K562 (cell line): ENCODE results near the gene ORM1. TPM values are rescaled to one million over a fixed set of nuclear protein-coding genes. Genes with fewer than 3 reads are reported as not detected.

ENCODE experiments used
- ATAC-seq: fragments of 200-7000 bp; cut with Tn5 transposase; 3 replicates; pipeline ENCODE4 v1.9.1; 2020; ENCODE audit warnings: moderate library complexity
- BruUV-seq: library from RNA; stranded (reverse); fragments of 400-500 nt; replicated peaks from 2 replicates; lab custom pipeline; 2021; lab: Mats Ljungman, UMichigan
- CTCF ChIA-PET: fragments of 300-600 bp; formaldehyde crosslinking; extraction: SDS; loops from one replicate; lab custom pipeline; 2021; ENCODE audit warnings: low intra/inter-chr PET ratio; lab: Yijun Ruan, JAX
- POLR2A ChIA-PET: fragments of 300-600, 350-650 bp; sonication (Branson Sonifier 250); formaldehyde crosslinking; extraction: SDS; loops from one replicate; lab custom pipeline; 2021; ENCODE audit warnings: antibody characterized with exemption, inconsistent platforms; lab: Yijun Ruan, JAX
- DNase-seq, 4 experiments: peaks; one replicate each; pipeline versions ENCODE4 v3.0.0 to v3.0.0-alpha.2; 2011 to 2018; ENCODE audit warnings: low spot score in 3 of 4, mixed read lengths in 3 of 4; ENCODE audit errors: extremely low read depth in 1 of 4
- FAIRE-seq: peaks from 2 replicates; lab custom pipeline; 2011; peaks lifted over from hg19 to GRCh38; lab: Jason Lieb, UNC
- H2AFZ ChIP-seq: 2 replicates; pipeline ENCODE4 v1.6.0; 2011; ENCODE audit warnings: low read depth, low read length, control low read depth, inconsistent platforms
- H3K27ac ChIP-seq: fragments of 200-600 bp; 3 replicates; pipeline ENCODE4 v1.8.0; 2011; ENCODE audit warnings: low read depth, mild to moderate bottlenecking, control low read depth, inconsistent platforms, low read length, moderate library complexity, mixed read lengths; ENCODE audit errors: extremely low read depth
- H3K27me3 ChIP-seq, 2 experiments: fragments of 300-600 bp in 1 of 2; 2 replicates in 1 of 2; 3 replicates in 1 of 2; pipeline versions ENCODE4 v1.6.0 to v1.8.0; 2011; ENCODE audit warnings: inconsistent platforms in 2 of 2, low read length in 2 of 2, mild to moderate bottlenecking in 1 of 2, mixed read lengths in 1 of 2, moderate library complexity in 1 of 2; ENCODE audit not compliant: control insufficient read depth in 2 of 2, insufficient read depth in 2 of 2
- H3K36me3 ChIP-seq: fragments of 300-600 bp; 3 replicates; pipeline ENCODE4 v1.8.0; 2011; ENCODE audit warnings: mild to moderate bottlenecking, low read length, inconsistent platforms; ENCODE audit not compliant: control insufficient read depth, insufficient read depth
- H3K4me1 ChIP-seq, 2 experiments: fragments of 200-600 bp in 1 of 2; replicated peaks in 1 of 2; 2 replicates in 1 of 2; 3 replicates in 1 of 2; pipeline versions ENCODE4 v1.5.1 to v1.8.0; 2011; ENCODE audit warnings: inconsistent platforms in 2 of 2, low read length in 2 of 2, mild to moderate bottlenecking in 1 of 2, mixed read lengths in 1 of 2, moderate library complexity in 1 of 2; ENCODE audit not compliant: control insufficient read depth in 2 of 2, insufficient read depth in 2 of 2
- H3K4me2 ChIP-seq: 2 replicates; pipeline ENCODE4 v1.6.1; 2011; ENCODE audit warnings: low read length, control low read depth, inconsistent platforms, mixed read lengths; ENCODE audit not compliant: insufficient read depth
- H3K4me3 ChIP-seq: fragments of 200-600 bp; sonication (generic), shearing (Covaris generic); 2 replicates; pipeline ENCODE4 v1.5.1; 2016; ENCODE audit warnings: control low read depth, inconsistent platforms
- H3K79me2 ChIP-seq: fragments of 200-600 bp; 3 replicates; pipeline ENCODE4 v1.8.0; 2011; ENCODE audit warnings: low read length, inconsistent platforms; ENCODE audit not compliant: control insufficient read depth, insufficient read depth
- H3K9ac ChIP-seq, 2 experiments: 2 replicates each; pipeline versions ENCODE4 v1.6.0 to v1.6.1; 2011; ENCODE audit warnings: low read depth in 2 of 2, low read length in 2 of 2, control low read depth in 1 of 2, inconsistent platforms in 1 of 2, mild to moderate bottlenecking in 1 of 2, mixed read lengths in 1 of 2; ENCODE audit not compliant: insufficient read depth in 1 of 2
- H3K9me1 ChIP-seq: one replicate; pipeline ENCODE4 v1.6.0; 2011; ENCODE audit warnings: inconsistent platforms, mild to moderate bottlenecking, low read length, moderate library complexity; ENCODE audit not compliant: control insufficient read depth, insufficient read depth
- H3K9me3 ChIP-seq: replicated peaks from 2 replicates; pipeline ENCODE4 v1.5.1; 2011; ENCODE audit warnings: low read depth, low read length, inconsistent platforms; ENCODE audit not compliant: control insufficient read depth, insufficient read depth
- H4K20me1 ChIP-seq: replicated peaks from 2 replicates; pipeline ENCODE4 v1.6.1; 2011; ENCODE audit warnings: low read length, inconsistent platforms, mixed read lengths; ENCODE audit not compliant: control insufficient read depth, insufficient read depth
- C11orf30 ChIP-seq: fragments of 450-650 bp; IDR thresholded peaks from 2 replicates; pipeline ENCODE4 v1.6.1; 2016; ENCODE audit warnings: low read depth, mild to moderate bottlenecking
- DNMT1 ChIP-seq: fragments of 450-650 bp; IDR thresholded peaks from 2 replicates; pipeline ENCODE4 v1.6.1; 2016; ENCODE audit warnings: antibody characterized with exemption, mild to moderate bottlenecking
- MECOM ChIP-seq: fragments of 250-450 bp; sonication (Bioruptor Pico); IDR thresholded peaks from 2 replicates; pipeline ENCODE4 v1.8.0; 2022; ENCODE audit warnings: inconsistent platforms
- MGA ChIP-seq: fragments of 450-650 bp; IDR thresholded peaks from 2 replicates; pipeline ENCODE4 v1.6.1; 2016; ENCODE audit warnings: mild to moderate bottlenecking, moderate library complexity
- MXI1 ChIP-seq: IDR thresholded peaks from 2 replicates; pipeline ENCODE4 v1.6.1; 2011; ENCODE audit warnings: low read depth, mild to moderate bottlenecking, improper control_type of control experiment, low read length
- NFATC3 ChIP-seq: fragments of 450-650 bp; IDR thresholded peaks from 2 replicates; pipeline ENCODE4 v1.6.1; 2017; ENCODE audit warnings: mild to moderate bottlenecking
- SAFB2 ChIP-seq: fragments of 200-400 bp; formaldehyde crosslinking; IDR thresholded peaks from 2 replicates; pipeline ENCODE4 v1.6.1; 2018; ENCODE audit warnings: borderline replicate concordance, low read length, low read depth, moderate library complexity; ENCODE audit not compliant: severe bottlenecking
- TBP ChIP-seq: optimal IDR thresholded peaks from 2 replicates; pipeline ENCODE3; 2011; ENCODE audit warnings: low read depth, low read length, improper control_type of control experiment
- WGBS: fragments of 100-300 bp; shearing (Covaris generic); methylation state at CpG from one replicate; pipeline ENCODE4 v1.1.6; 2016; ENCODE audit warnings: low coverage, mixed read lengths; ENCODE audit not compliant: insufficient coverage; ENCODE audit errors: missing lambda C conversion rate; 5-methylcytosine and 5-hydroxymethylcytosine counted together
- in situ Hi-C: fragments of 300-500 bp; cut with MboI; formaldehyde crosslinking; loops from 4 replicates; pipeline ENCODE4 v1.15.0; 2018; ENCODE audit warnings: inconsistent platforms, mixed read lengths
- intact Hi-C: fragments of 100-400 bp; cut with micrococcal nuclease; formaldehyde crosslinking; loops from 2 replicates; pipeline ENCODE4 v1.14.2; 2022
- polyA plus RNA-seq, 8 experiments: library from polyadenylated mRNA; depleted of rRNA in 4 of 8; stranded (reverse) in 5 of 8; unstranded in 3 of 8; fragments of >200 nt; fragmentation: Nextera tagmentation in 2 of 8; fragmentation: Illumina TruSeq in 1 of 8; extraction: Ambion mirVana in 2 of 8; extraction: Trizol in 1 of 8; gene quantifications; 2 replicates each; pipeline versions ENCODE4 v1.2.1 to v1.2.3, GENCODE V29; 2011 to 2014; ENCODE audit warnings: inconsistent platforms in 1 of 8, missing spikeins in 1 of 8
- total RNA-seq, 7 experiments: library from RNA; depleted of rRNA in 6 of 7; stranded (reverse); fragments of >200 nt in 6 of 7; fragmentation: Illumina TruSeq in 2 of 7; extraction: Trizol in 2 of 7; gene quantifications; 2 replicates each; pipeline versions ENCODE4 v1.2.1 to v1.2.3, GENCODE V29; 2011 to 2021; ENCODE audit warnings: low replicate concordance in 1 of 7
- TF ChIP-seq, protein P1 (sequence below): IDR thresholded peaks from 2 replicates; pipeline ENCODE4 v1.6.1; 2011; ENCODE audit not compliant: insufficient read length; ENCODE audit errors: extremely low read depth

The ORM1 gene
- total and polyA plus RNA-seq, 9 of the 15 experiments (the other 6 are each of a cell fraction or from before 2014, with no cell fraction given) = 2.9 TPM; not detected in 8

DNA sequence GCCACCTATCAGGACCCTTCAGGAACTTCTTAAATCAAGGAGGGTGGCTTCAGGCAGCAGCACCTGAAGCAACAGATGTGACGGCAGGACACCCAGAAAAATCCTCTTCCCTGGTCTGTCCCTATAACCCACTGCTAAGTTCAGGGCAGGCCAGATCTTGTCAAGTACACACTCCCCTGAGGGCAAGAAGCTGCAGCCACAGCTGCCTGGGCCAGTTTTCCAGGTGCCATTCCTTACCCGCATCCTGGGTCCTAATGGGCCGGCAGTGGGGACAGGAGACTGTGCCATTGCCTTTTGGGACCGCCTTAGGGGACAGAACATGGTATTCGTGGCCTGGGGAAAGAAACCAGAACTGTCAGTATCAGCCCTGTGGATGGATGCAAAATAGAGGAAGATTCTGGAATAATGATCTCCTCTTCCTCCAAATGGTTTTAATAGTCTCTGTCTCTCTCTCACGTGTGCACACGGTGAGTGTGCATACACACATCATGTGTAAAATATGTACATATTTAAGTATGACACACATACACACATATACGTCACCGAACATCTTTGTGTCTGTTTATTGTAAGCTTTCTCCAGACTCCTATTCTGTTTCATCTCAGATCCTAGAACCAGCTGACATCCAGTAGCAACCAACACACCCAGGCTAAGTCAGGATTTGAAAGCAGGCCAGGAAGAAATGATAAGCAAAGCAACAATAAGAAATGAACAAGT lies 20.7 kb downstream of the ORM1 start:
- POLR2A ChIA-PET = interaction anchor here (1.3 kb wide), 1 partner anchor 11 kb away, joined by 3 read pairs; no protein-coding TSS in a partner anchor
- BruUV-seq = no TSS peak
- no peak for ATAC-seq
- in situ Hi-C loops (no loop called here), intact Hi-C loops (no loop called here)
- Histone ChIP-seq H2AFZ (no peak overlapping the region), H3K9me1 (no peaks in the 10 kb centered on the region), H3K27me3 (no peaks in the 10 kb centered on the region), H3K4me1 (peaks cover under 1 to 7% of the 10 kb centered on the region in 2 experiments; a peak in 4 of 5 replicates), H3K36me3 (peaks cover 17% of the 10 kb centered on the region; the same call in 2 of the 3 replicates), H3K9me3 (no peaks in the 10 kb centered on the region), H3K27ac (no peak overlapping the region), H4K20me1 (0 out of 2 replicates have a peak, but pooled peaks cover 7% of the 10 kb centered on the region), H3K4me3 (no peak overlapping the region), H3K4me2 (no peak overlapping the region), H3K9ac (no peak overlapping the region), H3K79me2 (no peaks in the 10 kb centered on the region)
- DNase-seq = no peak
- WGBS = 74% methylated on average over 9 of the region's 9 CpGs
- CTCF ChIA-PET = no interaction called here
- FAIRE-seq = no peak
- TF ChIP-seq MXI1 = no peak
- no peak for TF ChIP-seq TBP
- no peak for TF ChIP-seq MGA
- TF ChIP-seq SAFB2 = no peak
- TF ChIP-seq MECOM (CRISPR knock-in tag) = no peak
- TF ChIP-seq, protein P1, sequence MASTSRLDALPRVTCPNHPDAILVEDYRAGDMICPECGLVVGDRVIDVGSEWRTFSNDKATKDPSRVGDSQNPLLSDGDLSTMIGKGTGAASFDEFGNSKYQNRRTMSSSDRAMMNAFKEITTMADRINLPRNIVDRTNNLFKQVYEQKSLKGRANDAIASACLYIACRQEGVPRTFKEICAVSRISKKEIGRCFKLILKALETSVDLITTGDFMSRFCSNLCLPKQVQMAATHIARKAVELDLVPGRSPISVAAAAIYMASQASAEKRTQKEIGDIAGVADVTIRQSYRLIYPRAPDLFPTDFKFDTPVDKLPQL = no peak
- no peak for TF ChIP-seq C11orf30
- no peak for TF ChIP-seq DNMT1
- no peak for TF ChIP-seq NFATC3
